ENCODE data around the gene CCDC85C. TPM values are rescaled to one million over a fixed set of nuclear protein-coding genes. Genes with fewer than 3 reads are reported as not detected.
A peak's percentile ranks its signal among the peaks of the same experiment; 100 is the strongest.

CCDC85C gene
- total and polyA plus RNA-seq, 4 donors = 4.0 to 23.9 (median 9.6) TPM

- H3K9ac ChIP-seq (ENCODE audit: low read depth in 1 of 2, low read length in 2 of 2) = no peak overlapping the region
- H3K4me1 ChIP-seq (ENCODE audit: control insufficient read depth in 4 of 4, insufficient read depth in 4 of 4, low read length in 3 of 4) = peaks cover 37 to 73% (median 63%) of the 10 kb centered on the region in 4 donors
- no peak for TF ChIP-seq HNF4A (conservative IDR thresholded peaks at IDR 0.05)
- TF ChIP-seq RAD21 (IDR thresholded peaks at IDR 0.05) = no peak
- no peak for TF ChIP-seq CTCF (IDR thresholded peaks at IDR 0.05; ENCODE audit: low read depth, low read length, missing input control)
- no peak for TF ChIP-seq YY1 (IDR thresholded peaks at IDR 0.05)
- TF ChIP-seq REST (IDR thresholded peaks at IDR 0.05) = no peak
- TF ChIP-seq ATF3 (IDR thresholded peaks at IDR 0.05) = no peak
- no peak for TF ChIP-seq GABPA (IDR thresholded peaks at IDR 0.05 in 1 of 2, conservative IDR thresholded peaks at IDR 0.05 in 1 of 2)
- TF ChIP-seq FOXA1 (IDR thresholded peaks at IDR 0.05) = no peak
- TF ChIP-seq HNF4G (IDR thresholded peaks at IDR 0.05) = no peak
- no peak for TF ChIP-seq NR2F2 (IDR thresholded peaks at IDR 0.05)
- DNase-seq (ENCODE audit: low spot score) = no peak
- no peaks in the 10 kb centered on the region for H3K9me3 ChIP-seq (ENCODE audit: control insufficient read depth in 4 of 4, low read length in 3 of 4)
- H3K27me3 ChIP-seq (ENCODE audit: control insufficient read depth in 4 of 4, insufficient read depth in 4 of 4, low read length in 3 of 4) = no peaks in the 10 kb centered on the region
- 91% methylated on average over 11 of the region's 11 CpGs for WGBS
- H3K36me3 ChIP-seq (ENCODE audit: control insufficient read depth in 4 of 4, insufficient read depth in 3 of 4, low read depth in 1 of 4, low read length in 3 of 4) = no peaks in the 10 kb centered on the region
- H3K4me3 ChIP-seq (ENCODE audit: low read depth in 1 of 3, low read length in 3 of 3) = no peak overlapping the region
- H3K27ac ChIP-seq (ENCODE audit: low read depth in 1 of 2, low read length in 2 of 2) = no peak overlapping the region
Observed at GRCh38 chr14:99550387-99550992, 53.5 kb downstream of the CCDC85C start.

GRCh38 chr14:99549684-99550083, 54.3 kb downstream of the CCDC85C start:
- no peak overlapping the region for H3K4me3 ChIP-seq (ENCODE audit: low read depth in 1 of 3, low read length in 3 of 3)
- no peaks in the 10 kb centered on the region for H3K36me3 ChIP-seq (ENCODE audit: control insufficient read depth in 4 of 4, insufficient read depth in 3 of 4, low read depth in 1 of 4, low read length in 3 of 4)
- 63% methylated on average over 10 of the region's 10 CpGs for WGBS
- DNase-seq (ENCODE audit: low spot score) = no peak
- H3K9ac ChIP-seq (ENCODE audit: low read depth in 1 of 2, low read length in 2 of 2) = no peak overlapping the region
- TF ChIP-seq NR2F2 (IDR thresholded peaks at IDR 0.05) = no peak
- no peak for TF ChIP-seq JUND (IDR thresholded peaks at IDR 0.05)
- TF ChIP-seq FOXA2 (IDR thresholded peaks at IDR 0.05) = no peak
- peak in 1 of 2 donors; percentile 31 for TF ChIP-seq HNF4A (conservative IDR thresholded peaks at IDR 0.05)
- no peak for TF ChIP-seq YY1 (IDR thresholded peaks at IDR 0.05)
- no peak for TF ChIP-seq MAX (IDR thresholded peaks at IDR 0.05)
- peak in 1 of 2 donors; percentile 33 for TF ChIP-seq RAD21 (IDR thresholded peaks at IDR 0.05)
- no peak for TF ChIP-seq ATF3 (IDR thresholded peaks at IDR 0.05)
- no peak for TF ChIP-seq ZBTB33 (IDR thresholded peaks at IDR 0.05)
- TF ChIP-seq FOXA1 (IDR thresholded peaks at IDR 0.05) = no peak
- TF ChIP-seq TAF1 (conservative IDR thresholded peaks at IDR 0.05) = no peak
- peak; percentile 29 to 61 for TF ChIP-seq RXRA (IDR thresholded peaks at IDR 0.05)
- H3K27me3 ChIP-seq (ENCODE audit: control insufficient read depth in 4 of 4, insufficient read depth in 4 of 4, low read length in 3 of 4) = no peaks in the 10 kb centered on the region
- H3K27ac ChIP-seq (ENCODE audit: low read depth in 1 of 2, low read length in 2 of 2) = no peak overlapping the region
- H3K9me3 ChIP-seq (ENCODE audit: control insufficient read depth in 4 of 4, low read length in 3 of 4) = no peaks in the 10 kb centered on the region
- H3K4me1 ChIP-seq (ENCODE audit: control insufficient read depth in 4 of 4, insufficient read depth in 4 of 4, low read length in 3 of 4) = peaks cover 36 to 66% (median 56%) of the 10 kb centered on the region in 4 donors

Measured in liver (tissue), 9 donors.